DMS53 (cell line): ENCODE measurements around the gene MTMR10.
A peak's percentile ranks its signal among the peaks of the same experiment; 100 is the strongest.

Source experiments
- DNase-seq: peaks from one replicate; lab custom pipeline; 2025; lab: John Stamatoyannopoulos, UW

MTMR10 gene

GRCh38 chr15:31012455-31012854 is 21.0 kb upstream of the MTMR10 start:
- DNase-seq: no peak

DNA sequence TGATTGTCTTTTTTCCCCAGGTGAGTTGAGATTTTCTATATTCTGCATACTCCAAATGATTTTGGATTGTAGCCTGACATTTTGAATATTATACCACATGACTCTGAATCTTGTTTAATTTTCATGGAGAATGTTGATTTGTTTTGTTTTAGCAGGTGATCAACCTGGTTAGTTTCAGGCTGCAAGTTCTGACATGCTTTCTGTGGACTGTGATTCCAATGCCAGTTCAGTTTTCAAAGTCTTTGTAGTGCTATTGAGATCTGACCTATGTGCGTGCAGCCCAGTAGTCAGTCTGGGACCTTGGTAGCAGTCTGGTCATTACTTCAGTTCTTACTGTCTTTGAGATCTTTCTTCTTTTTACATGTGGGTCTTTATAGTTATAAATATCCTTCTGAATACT is 18.6 kb upstream of the MTMR10 start:
- no peak for DNase-seq

DNA sequence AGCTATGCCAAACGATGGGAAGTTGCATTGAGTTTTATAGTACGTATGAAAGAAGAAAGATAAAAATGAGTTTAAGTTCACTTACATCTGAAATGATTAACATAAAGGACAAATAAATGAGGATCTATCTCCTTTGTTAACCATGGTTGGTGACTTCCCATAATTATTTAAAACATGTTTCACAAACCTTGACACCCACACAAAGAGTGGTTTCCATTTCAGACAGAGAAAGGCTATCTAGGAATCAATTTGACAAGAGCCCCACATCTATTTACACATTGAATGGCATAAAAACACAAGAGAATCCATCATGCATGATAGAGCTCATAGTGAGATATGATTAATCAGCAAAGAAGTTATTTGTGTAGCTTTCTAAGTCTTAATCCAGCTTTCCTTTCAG is 14.2 kb upstream of the MTMR10 start:
- no peak for DNase-seq

DNA sequence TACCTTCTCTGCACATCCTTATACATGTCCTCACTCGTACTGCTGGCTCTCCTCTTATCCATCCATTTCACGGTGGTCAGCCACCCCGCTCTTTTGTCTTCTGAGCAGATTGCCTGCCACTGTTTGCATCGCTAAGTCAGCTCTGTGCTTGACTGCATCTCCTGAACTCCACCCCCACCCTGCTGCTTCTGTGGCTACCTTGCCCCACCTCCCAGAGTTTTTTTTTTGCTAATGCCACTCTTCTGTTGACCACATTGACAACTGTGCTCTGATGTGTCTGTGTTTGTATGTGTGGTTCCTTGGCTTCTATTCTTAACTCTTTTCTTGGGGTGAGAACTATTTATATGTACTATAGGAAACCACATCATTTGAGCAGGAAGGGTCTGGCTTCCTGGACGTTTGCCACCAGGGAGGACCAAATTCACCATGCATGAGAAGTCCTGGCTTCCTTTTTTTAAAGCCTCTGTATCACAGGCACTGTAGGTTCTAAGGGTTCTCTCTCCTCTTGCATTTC is 12.8 kb upstream of the MTMR10 start:
- DNase-seq: no peak

DNA sequence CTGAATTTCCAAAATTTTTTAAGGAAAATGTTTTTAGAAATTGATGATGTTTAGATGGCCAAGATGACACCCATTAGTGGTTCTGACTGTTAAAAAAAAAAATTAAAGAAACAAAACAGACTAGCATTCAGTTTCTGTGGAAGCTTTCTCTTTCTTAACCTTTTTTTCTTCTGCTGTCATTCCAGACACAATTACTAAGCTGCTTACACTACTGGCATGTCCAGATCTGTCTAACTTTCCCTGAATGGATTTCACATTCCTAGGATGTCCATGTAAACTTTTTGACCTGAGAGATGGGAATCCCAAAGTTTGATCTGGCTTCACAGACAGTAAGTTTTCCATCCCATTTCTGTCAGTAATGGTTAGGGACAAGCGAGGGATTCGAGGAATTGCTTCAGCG is 10.3 kb upstream of the MTMR10 start:
- DNase-seq: no peak

DNA sequence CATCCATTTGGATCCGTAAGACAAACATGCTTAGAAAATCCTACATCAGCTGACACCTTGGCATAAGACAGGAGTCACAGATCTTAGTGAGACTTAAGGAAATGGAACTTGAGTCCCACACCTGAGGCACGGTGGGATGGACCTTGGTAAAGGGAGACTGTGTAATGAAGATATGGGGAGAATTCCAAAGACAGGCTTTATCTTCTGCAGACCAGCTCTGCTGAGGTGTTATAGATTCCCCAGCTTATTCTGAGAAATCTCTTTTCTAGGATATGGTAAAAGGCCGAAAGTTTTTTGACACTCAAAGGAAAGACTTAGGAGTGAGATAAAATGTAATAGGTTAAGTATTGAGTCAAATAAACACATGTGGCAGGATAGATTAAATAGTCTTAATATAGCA is 8.3 kb upstream of the MTMR10 start:
- DNase-seq: no peak

- DNase-seq: no peak
Observed at GRCh38 chr15:30997270-30997669, 5.8 kb upstream of the MTMR10 start.

GRCh38 chr15:30992249-30992864 is 929 bp upstream of the MTMR10 start:
- DNase-seq: peak; percentile 60

DNA sequence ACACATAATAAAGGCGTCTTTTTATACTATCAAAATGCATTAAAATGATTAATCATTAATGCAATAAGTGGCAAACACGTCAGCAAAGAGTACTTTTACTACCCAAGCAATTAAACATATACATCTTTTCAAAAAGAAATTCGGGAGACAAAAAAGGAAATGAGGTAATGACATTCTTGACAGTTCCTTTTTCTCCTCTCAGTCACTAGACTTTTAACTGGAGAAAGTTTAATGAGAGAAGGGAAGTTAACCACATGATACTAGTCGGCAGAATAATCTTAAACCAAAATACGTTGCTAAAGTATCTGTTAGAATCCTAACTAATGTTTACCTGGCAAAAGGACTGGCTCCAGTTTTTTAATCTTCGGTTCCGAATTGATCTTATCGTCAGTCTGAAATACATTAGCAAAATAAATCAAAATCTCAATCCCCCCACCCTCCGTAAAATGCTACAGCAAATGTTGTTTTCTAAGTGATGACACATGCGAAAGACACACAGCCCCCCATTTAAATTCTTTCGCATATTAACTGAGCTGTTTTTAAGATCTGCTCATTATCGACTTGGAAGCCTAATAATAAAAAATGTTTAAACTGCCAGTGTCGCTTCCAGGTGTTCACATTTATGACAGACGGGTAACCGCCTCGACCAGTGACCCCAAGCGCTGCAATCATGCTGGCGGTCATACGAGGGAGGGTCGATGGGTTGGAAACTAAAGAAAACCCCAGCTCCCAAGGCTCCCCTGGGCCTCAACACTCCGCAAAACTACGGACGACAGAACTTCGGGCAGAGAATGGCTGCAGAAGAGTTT is 778 bp downstream of the MTMR10 start:
- DNase-seq: no peak

DNA sequence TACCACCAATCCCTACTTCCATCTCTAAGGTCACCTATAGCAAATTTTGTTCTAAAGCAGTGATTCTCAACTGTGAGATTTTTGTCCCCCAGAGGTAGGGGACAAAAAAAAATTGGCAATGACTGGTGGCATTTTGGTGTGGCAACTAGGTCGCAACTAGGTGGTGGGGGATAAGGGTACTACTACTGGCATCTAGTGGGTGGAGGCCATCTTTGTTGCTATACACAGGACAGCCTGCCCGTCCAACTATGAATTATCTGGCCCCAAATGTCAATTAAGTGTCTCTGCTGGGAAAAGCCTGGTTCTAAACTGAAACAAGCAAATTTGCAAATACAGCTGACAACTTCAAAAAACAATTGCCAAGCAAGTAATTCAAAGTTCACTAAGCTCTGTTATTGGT is 1.4 kb downstream of the MTMR10 start:
- no peak for DNase-seq

GRCh38 chr15:30985081-30985531 is 6.3 kb downstream of the MTMR10 start:
- DNase-seq: no peak

DNA sequence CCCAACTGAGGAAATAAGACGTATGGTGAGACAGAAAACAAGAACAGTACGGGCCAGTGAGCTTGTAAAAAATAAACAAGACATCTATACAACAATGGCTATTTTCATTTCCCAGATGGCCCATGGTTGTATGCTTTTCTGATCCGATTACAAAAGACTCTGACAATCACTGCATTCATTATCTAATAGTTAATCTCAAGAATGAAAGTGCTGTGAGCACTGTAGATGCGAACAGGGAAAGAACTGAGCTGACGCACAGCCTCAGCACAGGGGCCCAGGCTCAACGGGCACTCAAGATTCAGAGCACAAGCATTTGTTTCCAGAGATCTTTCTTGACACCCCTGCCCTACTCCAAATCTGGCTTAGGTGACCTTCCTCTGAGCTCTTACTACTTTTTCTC is 6.9 kb downstream of the MTMR10 start:
- no peak for DNase-seq

DNA sequence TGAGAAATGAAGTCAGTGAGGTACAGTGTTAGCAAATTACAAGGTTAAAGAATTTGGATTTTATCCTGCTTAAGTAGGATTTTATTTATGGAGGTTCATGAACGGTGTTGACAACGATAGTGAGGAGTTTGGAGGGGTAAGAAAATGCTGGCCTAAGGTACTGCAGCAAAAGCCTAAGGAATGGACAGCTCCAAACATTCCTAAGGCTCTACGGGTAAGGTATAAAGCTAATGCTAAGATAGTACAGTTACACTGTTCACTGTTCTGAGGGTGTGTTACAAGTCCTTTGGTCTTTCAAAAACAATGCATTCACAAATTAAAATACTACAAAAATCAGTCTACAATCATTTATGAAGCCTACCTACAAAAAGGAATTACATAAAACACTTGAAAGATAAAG is 7.3 kb downstream of the MTMR10 start:
- no peak for DNase-seq

- no peak for DNase-seq
Observed at GRCh38 chr15:30979457-30979856, 12.0 kb downstream of the MTMR10 start.

DNA sequence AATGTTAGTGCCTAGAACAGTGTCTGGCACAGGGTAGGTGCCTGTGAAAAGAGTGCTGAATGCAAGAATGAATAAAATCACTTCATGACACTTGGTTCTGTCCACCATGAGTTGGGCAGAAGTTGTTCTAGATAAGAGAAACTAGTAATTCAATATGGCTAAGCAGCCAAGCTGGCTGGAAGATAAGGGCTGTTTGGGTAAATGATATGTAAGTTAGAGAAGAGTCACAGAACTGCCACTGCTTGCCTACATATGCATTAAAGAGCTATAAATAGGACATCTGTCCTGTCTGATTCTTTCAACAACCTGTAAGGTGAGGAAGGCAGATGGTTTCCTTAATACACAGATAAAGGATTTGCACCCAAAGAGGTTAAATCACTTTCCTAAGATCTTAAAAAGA is 13.1 kb downstream of the MTMR10 start:
- no peak for DNase-seq

- DNase-seq: no peak
Observed at GRCh38 chr15:30974112-30974511, 17.3 kb downstream of the MTMR10 start.

DNA sequence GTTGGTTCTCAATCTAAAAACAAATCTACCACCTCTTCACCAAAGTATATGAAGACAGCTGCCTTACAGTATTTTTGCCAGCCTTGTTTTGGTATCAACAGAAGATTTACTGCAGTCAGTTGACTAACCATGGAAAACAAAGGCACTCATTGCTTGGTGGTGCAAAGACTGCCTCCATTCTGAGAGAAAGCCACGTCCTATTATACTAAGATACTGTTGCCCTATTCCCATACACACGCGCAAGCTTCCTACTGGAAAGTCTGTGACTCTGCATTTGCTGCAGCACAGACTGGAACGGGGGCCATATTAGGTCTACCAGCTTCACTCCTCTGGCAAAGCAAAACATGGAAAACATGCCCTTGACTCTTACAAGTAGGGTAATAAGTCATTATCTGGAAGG is 18.0 kb downstream of the MTMR10 start:
- DNase-seq: no peak

GRCh38 chr15:30969724-30970123 is 21.7 kb downstream of the MTMR10 start:
- DNase-seq: no peak

- no peak for DNase-seq
Observed at GRCh38 chr15:30963681-30964080, 27.7 kb downstream of the MTMR10 start.

DNA sequence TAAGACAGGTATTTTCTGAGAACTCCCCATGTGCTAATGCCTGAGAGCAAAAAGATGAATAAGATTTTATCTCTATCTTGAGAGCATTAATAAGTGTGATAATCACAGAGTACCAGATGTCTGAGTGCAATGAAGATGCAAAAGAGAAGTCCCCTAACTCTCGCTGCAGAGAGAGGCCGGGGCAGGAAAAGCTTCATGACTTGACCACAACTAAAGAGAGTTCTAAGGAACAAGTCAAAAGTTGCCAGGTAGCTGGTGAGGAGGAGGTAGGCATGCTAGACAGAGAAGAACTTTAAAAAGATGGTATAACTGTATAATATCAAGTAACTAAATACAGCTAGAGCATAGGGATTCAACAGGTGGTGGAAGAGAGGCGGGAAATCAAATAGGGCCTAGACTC is 28.8 kb downstream of the MTMR10 start:
- no peak for DNase-seq

DNA sequence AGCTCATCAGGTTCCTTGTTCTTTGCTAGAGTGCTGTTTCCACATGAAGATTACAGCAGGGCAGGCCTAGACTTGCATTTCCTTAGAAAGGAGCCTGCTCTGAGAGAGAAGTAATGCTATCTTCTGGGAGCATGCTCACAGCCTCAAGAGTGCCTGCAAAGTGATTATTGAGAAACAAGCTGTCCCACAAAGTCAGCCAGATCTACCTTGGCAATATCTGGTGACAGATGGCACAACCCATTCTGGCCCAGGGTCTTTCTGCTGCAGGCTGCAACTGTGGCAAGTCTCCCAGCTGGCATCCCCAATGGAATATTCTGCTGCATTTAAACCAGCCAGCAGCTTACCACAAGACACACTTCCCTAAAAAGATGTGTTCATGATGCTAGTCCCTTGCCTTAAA is 29.3 kb downstream of the MTMR10 start:
- no peak for DNase-seq

DNA sequence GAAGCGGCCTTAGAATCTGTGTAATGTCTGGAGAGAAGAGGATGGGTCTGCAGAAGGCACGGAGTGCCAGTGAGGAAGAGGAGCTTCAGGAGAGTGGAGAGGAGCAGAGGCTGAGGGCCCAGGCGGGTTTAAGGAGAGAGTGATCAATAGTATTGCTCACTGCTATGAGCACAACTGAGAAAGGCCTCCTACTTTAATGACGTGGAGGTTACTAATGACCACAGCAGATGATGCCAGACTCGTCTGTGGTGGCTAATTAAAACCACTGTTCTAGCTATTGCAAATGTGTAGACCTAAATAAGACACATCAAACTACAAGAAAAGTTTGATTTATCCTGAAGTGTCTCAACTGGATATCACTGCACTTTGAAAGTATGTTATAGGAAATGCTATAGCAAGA is 33.2 kb downstream of the MTMR10 start:
- no peak for DNase-seq
